LNCAP (cell line): ENCODE results near the gene CHAMP1.

ENCODE experiments used
- TF ChIP-seq, protein P1 (sequence below): fragments of 450-650 bp; IDR thresholded peaks from 2 replicates; pipeline ENCODE4 v1.5.1; 2017; ENCODE audit warnings: mild to moderate bottlenecking

CHAMP1 gene

DNA sequence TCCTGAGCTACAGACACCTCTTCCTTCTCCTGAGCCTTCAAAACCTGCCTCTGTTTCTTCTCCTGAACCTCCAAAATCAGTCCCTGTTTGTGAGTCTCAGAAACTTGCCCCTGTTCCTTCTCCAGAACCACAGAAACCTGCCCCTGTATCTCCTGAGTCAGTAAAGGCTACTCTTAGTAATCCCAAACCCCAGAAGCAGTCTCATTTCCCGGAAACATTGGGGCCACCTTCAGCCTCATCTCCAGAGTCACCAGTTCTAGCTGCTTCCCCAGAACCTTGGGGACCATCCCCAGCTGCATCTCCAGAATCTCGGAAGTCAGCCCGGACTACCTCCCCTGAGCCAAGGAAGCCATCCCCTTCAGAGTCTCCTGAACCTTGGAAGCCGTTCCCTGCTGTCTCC is 10.0 kb downstream of the CHAMP1 start:
- TF ChIP-seq, protein P1, sequence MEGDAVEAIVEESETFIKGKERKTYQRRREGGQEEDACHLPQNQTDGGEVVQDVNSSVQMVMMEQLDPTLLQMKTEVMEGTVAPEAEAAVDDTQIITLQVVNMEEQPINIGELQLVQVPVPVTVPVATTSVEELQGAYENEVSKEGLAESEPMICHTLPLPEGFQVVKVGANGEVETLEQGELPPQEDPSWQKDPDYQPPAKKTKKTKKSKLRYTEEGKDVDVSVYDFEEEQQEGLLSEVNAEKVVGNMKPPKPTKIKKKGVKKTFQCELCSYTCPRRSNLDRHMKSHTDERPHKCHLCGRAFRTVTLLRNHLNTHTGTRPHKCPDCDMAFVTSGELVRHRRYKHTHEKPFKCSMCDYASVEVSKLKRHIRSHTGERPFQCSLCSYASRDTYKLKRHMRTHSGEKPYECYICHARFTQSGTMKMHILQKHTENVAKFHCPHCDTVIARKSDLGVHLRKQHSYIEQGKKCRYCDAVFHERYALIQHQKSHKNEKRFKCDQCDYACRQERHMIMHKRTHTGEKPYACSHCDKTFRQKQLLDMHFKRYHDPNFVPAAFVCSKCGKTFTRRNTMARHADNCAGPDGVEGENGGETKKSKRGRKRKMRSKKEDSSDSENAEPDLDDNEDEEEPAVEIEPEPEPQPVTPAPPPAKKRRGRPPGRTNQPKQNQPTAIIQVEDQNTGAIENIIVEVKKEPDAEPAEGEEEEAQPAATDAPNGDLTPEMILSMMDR, result no peak

DNA sequence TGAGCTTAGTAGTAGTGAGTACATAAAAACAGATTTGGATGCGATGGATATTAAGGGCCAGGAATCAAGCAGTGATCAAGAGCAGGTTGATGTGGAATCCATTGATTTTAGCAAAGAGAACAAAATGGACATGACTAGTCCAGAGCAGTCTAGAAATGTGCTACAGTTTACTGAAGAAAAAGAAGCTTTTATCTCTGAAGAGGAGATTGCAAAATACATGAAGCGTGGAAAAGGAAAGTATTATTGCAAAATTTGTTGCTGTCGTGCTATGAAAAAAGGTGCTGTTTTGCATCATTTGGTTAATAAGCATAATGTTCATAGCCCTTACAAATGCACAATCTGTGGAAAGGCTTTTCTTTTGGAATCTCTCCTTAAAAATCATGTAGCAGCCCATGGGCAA is 11.4 kb downstream of the CHAMP1 start:
- TF ChIP-seq, protein P1, result no peak

DNA sequence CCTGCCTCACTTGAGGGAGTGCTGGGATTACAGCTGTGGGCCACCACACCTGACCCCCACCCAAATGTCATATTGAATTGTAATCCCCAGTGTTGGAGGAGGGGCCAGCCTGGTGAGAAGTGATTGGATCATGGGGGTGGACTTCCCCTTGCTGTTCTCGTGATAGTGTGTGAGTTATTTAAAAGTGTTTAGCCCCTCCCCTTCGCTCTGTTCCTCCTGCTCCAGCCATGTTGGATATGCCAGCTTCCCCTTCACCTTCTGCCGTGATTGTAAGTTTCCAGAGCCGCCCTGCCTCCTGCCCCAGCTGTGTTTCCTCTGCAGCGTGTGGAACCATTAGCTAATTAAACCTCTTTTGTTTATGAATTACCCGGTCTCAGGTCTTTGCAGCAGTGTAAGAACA is 13.7 kb downstream of the CHAMP1 start:
- TF ChIP-seq, protein P1, result no peak

DNA sequence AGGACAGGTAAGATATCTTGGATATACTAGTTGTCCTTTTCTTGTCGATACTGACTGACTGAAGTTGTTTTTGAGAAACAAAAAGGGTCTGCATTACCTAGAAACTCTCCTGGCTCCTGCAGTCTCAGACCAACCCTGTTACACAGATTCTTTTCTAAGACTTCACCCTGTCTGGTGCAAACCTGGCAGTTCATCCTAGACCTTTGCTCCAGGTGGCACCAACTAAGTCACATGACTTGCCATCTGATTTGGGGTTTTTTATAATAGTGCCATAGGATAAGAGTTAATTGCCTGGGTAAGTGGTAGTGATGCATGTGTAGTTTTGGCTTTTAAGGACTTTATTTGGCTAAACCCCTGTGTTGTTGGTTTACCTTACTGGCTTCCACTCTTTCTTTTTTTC is 14.3 kb downstream of the CHAMP1 start:
- TF ChIP-seq, protein P1, result no peak

DNA sequence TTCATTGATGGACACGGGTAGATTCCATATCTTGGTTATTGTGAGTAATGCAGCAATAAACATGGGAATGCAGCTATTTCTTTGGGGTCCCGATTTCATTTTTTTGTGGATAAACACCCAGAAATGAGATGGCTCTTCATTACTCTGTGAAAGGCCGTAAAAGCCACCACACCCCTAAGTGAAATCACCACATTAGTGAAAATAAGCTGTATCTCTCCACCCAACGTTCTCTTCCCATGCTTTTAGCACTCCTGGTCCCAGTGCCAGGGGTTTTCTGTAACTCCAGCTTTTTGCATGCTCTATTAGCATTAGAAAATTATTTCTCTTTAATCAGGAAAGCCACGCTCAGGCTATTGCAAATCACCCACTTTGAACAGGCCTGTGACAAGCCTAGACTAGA is 15.8 kb downstream of the CHAMP1 start:
- TF ChIP-seq, protein P1, result no peak

DNA sequence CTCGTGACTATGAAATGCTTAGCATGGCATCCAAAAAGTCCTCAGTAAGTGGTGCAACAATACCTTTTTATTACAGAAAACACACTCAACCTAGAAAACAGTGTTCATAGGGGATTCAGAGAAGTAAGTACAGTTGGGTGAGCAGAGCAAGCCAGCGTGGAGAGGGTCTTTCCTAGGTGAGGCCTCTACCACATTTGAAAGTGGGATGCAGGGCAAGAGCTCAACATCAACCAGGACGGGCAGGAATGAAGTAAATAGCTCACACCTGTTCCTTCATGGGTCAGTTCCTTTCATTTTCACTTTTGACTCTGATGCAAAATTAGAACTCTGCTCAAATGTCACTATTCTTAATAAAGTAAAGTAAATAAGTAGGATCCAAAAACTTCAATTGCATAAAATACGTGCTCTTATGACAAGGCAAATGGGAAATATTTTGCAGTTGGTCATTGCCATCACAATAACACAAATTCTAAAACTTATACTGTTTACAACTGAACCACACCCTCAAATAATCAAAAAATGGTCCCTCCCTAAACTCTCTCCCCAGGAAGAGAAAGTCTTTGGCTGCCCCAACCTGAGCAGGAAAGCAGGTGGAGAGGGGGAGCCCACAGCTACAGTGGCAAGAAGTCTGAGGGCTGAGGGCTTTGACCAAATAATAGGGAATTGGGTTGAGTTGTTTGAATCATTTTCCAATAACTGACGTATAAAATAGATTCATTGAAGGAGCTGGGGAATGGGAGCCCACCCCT is 20.2 kb downstream of the CHAMP1 start:
- TF ChIP-seq, protein P1, result no peak

DNA sequence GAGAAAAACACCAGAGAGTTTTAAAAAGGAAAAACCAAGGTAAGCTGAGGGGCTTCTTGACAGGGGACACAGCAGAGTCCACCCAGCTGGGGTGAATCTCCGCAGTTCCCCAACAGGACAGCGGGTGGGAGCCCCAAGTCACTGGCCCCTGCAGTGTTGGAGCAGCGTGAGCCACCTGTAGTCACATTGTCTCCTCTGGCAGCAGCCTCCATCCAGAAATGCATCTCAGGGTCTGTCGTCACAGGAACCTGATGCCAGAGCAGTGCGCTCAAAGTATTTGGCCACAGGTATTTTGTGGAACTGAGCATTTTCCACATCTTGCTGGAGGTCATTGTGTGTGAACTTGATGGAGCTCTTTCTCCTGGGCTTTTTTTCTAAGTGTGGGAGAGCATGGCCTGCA is 24.7 kb downstream of the CHAMP1 start:
- TF ChIP-seq, protein P1, result no peak
